Cardiac fibroblast (primary cell): Measurements from ENCODE around the gene PAX2.

Source experiments
- DNase-seq, 2 donors: peaks; one replicate each; pipeline versions ENCODE4 v3.0.0 to v3.0.0-alpha.2; 2010; ENCODE audit warnings: low read depth in 2 of 2
- H3K4me3 ChIP-seq, 2 donors: replicated peaks in 1 of 2; 1 replicate in 1 of 2; 2 replicates in 1 of 2; pipeline ENCODE4 v1.5.1; 2011; ENCODE audit warnings: low read depth in 2 of 2, low read length in 2 of 2, mild to moderate bottlenecking in 2 of 2, moderate library complexity in 1 of 2
- TF ChIP-seq, protein P1 (sequence below): IDR thresholded peaks from one replicate; pipeline ENCODE4 v1.5.1; 2011; ENCODE audit warnings: low read depth, mild to moderate bottlenecking, low read length, inconsistent platforms

PAX2 gene

GRCh38 chr10:100869399-100869798 is 124.0 kb downstream of the PAX2 start:
- H3K4me3 ChIP-seq, result no peak overlapping the region
- no peak for DNase-seq
- TF ChIP-seq, protein P1, sequence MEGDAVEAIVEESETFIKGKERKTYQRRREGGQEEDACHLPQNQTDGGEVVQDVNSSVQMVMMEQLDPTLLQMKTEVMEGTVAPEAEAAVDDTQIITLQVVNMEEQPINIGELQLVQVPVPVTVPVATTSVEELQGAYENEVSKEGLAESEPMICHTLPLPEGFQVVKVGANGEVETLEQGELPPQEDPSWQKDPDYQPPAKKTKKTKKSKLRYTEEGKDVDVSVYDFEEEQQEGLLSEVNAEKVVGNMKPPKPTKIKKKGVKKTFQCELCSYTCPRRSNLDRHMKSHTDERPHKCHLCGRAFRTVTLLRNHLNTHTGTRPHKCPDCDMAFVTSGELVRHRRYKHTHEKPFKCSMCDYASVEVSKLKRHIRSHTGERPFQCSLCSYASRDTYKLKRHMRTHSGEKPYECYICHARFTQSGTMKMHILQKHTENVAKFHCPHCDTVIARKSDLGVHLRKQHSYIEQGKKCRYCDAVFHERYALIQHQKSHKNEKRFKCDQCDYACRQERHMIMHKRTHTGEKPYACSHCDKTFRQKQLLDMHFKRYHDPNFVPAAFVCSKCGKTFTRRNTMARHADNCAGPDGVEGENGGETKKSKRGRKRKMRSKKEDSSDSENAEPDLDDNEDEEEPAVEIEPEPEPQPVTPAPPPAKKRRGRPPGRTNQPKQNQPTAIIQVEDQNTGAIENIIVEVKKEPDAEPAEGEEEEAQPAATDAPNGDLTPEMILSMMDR, result no peak

GRCh38 chr10:100872034-100872791 is 126.8 kb downstream of the PAX2 start:
- TF ChIP-seq, protein P1, result peak; percentile 63
- peak; percentile 42 to 50 for DNase-seq
- no peak overlapping the region for H3K4me3 ChIP-seq

GRCh38 chr10:100873146-100873826 is 127.9 kb downstream of the PAX2 start:
- TF ChIP-seq, protein P1, result no peak
- no peak overlapping the region for H3K4me3 ChIP-seq
- DNase-seq, result no peak

- TF ChIP-seq, protein P1, result no peak
- DNase-seq, result no peak
- H3K4me3 ChIP-seq, result no peak overlapping the region
Measured at GRCh38 chr10:100873827-100874326, 128.5 kb downstream of the PAX2 start.

- no peak overlapping the region for H3K4me3 ChIP-seq
- no peak for DNase-seq
- TF ChIP-seq, protein P1, result no peak
Measured at GRCh38 chr10:100874702-100875483, 129.5 kb downstream of the PAX2 start.

- DNase-seq, result no peak
- no peak overlapping the region for H3K4me3 ChIP-seq
- TF ChIP-seq, protein P1, result no peak
Measured at GRCh38 chr10:100875484-100876166, 130.2 kb downstream of the PAX2 start.
